Activated CD8-positive, alpha-beta memory T cell treated with anti-CD3 and anti-CD28 coated beads for 48 hours (primary cell): Measurements from ENCODE around the gene SLAMF1.
"Not testable (repeated sequence)": the region's sequence is repeated elsewhere in the genome, so short reads cannot be mapped to it uniquely, and the experiment has no call there.

Experiments used
- DNase-seq, 3 experiments: peaks; one replicate each; pipeline ENCODE4 v3.0.0-alpha.2; 2020; ENCODE audit warnings: low read depth in 2 of 3, low spot score in 2 of 3

The SLAMF1 gene

GRCh38 chr1:160665330-160666078 lies 18.7 kb upstream of the SLAMF1 start:
- DNase-seq, result no peak

- DNase-seq, result no peak
These were observed 17.8 kb upstream of the SLAMF1 start for GRCh38 chr1:160664573-160665051.

DNA sequence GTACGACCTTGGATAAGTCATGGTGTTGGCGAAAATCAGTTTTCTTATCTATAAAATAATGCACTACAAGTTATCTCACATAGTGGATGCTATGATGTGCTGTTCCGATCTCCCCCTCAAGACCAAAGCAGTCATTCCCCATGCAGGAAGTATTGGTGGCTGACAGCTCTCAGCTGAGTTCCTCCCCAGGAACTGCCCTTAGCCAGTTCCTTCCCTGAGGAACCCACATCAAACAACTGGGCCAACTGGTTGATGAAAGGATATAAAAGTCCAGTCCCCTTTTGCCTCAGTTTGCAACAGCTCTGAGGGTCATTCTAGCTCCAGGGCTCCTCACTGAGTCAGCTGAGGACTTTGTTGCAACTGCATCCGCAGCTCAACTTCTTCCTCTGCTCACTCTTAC lies 16.1 kb upstream of the SLAMF1 start:
- no peak for DNase-seq

DNA sequence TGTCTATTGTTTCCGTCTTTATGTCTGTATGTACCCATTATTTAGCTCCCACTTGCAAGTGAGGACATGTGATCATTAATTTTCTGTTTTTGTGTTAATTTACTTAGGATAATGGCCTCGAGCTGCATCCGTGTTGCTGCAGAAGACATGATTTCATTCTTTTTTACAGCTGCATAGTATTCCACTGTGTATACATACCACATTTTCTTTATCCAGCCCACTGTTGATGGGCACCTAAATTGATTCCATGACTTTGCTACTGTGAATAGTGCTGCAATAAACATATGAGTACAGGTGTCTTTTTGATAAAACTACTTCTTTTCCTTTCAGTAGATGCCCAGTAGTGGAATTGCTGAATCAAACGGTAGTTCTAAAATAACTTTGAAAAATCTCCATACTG lies 12.7 kb upstream of the SLAMF1 start:
- no peak for DNase-seq

GRCh38 chr1:160658814-160659193 lies 12.0 kb upstream of the SLAMF1 start:
- no peak for DNase-seq

DNA sequence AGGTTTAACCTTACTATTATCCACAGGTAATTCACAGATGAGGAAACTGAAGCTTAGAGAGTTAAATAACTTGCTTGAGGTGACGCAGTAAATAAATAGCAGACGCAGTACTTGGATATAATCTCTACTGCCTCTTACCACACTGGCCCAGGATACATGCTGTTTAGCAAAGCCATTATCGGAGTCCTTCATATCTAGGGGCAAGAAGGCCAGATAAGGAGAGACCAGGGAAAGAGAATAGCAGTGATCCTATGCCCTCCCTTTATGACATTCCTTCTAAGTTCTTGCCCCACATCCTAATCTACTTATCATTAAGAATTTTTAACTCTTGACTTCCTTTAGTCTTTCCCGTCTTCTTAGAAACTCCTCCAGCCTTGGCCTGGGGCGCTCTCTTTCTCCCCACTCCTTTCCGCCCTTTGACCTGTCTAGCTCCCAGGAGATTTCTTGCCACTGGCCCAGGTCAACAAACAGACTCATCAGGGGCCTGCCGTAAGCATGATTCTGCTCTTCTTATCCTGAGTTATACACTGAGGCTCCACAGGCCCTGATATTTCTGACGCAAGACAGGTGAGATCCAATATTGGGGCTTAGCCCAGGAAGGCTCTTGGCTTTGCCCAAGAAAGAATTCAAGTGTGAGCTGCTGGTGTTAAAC lies 11.4 kb upstream of the SLAMF1 start:
- no peak for DNase-seq

DNA sequence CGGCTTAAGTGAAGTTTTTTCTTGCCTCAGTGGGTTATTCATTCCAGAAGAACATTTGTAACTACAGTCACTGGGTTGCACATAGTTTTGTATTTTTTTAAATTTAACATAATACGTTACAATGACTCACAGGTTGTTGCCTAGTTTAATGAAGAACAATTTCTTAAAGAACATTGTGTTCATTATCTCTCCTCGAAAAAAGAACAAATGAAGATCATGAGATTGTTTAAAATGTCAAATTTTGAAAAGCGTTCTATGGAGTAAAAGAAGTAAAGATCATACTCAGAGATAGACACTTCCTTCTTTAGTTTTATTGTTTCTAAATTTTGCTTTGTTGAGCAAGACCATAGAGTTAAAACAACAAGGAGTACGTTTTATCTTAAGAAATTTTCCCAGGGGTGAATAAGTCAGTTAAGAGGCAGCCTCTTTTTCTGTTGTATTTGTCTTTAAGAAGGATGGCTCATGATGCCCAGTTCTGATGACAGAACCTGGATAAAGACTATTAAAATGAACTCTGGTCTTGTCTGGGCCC lies 10.5 kb upstream of the SLAMF1 start:
- DNase-seq, result no peak

- no peak for DNase-seq
These were observed 9.9 kb upstream of the SLAMF1 start for GRCh38 chr1:160656737-160657136.

GRCh38 chr1:160653620-160654016 lies 6.8 kb upstream of the SLAMF1 start:
- no peak for DNase-seq

DNA sequence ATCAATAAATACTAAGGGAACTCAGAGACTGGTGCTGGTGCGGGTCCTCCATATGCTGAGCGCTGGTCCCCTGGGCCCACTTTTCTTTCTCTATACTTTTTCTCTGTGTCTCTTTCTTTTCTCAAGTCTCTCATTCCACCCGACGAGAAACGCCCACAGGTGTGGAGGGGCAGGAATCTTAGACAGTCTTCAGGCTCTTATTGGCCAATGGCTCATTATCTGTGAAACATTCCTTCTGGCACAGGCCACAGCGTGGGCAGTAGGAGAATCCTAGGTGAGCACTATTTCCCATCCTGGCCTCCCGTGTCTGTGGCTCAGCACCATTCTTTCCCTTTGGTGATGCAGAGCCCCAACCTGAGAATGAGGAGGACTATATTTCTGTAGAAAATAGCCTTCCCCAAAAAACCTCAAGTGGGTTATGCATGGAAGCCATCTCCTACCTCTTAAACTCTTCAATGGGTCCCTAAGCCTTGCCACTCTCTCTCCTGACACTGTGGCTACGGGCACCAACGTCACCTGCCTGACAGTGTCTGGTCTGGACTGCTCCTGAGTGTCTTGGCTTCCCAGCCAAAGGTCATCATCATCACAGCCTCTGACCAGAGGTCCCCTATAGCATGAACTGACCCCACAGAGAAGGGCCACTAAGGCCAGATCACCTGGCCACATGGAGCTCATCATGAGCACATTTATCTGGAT lies 6.2 kb upstream of the SLAMF1 start:
- DNase-seq, result no peak

DNA sequence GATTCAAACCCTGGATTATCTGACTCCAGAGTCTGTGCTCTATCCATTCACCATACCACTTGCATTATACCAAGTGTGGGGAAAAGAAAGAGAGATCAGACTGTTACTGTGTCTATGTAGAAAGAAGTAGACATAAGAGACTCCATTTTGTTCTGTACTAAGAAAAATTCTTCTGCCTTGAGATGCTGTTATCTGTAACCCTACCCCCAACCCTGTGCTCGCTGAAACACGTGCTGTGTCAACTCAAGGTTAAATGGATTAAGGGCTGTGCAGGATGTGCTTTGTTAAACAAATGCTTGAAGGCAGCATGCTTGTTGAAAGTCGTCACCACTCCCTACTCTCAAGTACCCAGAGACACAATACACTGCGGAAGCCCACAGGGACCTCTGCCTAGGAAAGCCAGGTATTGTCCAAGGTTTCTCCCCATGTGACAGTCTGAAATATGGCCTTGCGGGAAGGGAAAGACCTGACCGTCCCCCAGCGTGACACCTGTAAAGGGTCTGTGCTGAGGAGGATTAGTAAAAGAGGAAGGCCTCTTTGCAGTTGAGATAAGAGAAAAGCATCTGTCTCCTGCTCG lies 5.3 kb upstream of the SLAMF1 start:
- DNase-seq, result not testable (repeated sequence)

GRCh38 chr1:160651433-160652064 lies 4.7 kb upstream of the SLAMF1 start:
- DNase-seq, result no peak

- no peak for DNase-seq
These were observed 481 bp upstream of the SLAMF1 start for GRCh38 chr1:160647329-160647720.

GRCh38 chr1:160646180-160646579 lies 664 bp downstream of the SLAMF1 start:
- DNase-seq, result no peak

- no peak for DNase-seq
These were observed 1.3 kb downstream of the SLAMF1 start for GRCh38 chr1:160645386-160646130.

GRCh38 chr1:160644399-160644798 lies 2.4 kb downstream of the SLAMF1 start:
- DNase-seq, result no peak

DNA sequence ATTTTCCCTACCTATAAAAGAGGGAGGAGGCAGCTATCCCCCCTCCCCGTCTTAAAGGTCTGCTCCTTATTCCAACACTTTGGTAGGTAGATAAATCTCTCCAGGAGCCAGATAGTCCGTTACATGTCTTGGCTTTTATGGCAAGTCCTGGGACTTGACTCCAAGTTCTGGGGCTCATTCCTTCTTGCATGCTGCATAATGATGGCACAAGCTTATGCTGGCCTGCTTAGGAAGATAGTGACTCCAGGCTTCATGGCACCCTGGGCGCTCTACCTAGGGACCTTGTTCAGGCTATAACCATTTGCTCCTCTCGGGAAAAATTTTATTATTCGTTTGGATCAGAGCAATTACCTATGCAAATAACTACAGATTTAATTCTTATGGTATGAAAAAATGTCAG lies 3.7 kb downstream of the SLAMF1 start:
- DNase-seq, result no peak

- DNase-seq, result no peak
These were observed 4.6 kb downstream of the SLAMF1 start for GRCh38 chr1:160642281-160642644.

DNA sequence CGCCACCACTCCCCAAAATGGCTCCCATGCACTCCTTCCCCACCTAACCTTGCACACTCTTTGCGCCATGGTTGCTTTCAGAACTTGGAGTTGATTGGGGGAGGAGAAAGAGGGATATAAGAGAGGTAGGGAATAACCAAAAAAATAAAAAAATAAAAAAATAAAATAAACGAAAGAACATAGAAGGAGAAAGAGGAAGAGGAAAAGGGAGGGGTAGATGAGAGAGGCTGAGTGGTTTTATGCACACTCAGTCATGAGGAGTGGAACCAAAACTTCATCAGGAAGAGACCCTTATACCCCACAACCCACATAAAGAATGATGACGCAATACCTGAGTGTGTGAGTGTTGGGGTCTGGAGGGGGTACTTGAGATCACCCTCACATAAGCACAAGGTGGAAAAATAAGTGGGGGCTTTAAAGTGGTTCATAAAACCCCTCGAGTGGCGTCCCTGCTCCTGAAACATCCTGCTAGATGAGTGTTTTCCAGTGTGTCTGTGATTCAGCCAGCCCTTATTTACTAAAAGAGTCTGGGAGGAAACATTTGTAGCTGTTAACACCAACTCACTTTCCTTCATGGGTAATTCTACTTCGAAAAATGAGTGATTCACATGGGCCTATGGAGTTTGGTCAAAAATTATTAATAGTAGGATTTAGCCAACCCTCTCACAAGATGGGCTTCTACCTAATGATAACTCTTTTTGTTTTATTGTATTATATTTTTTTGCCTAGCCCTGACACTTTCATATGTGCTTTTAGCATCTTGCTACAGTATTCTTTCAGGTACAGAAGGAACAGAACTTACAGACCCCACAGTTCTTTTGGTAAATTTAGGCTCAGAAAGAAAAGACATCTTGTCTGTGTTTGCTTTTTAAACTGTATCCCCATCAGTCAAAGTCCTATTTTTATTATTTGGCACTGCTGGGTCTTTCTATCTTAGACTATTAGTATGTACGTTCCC lies 5.2 kb downstream of the SLAMF1 start:
- DNase-seq, result no peak
